MCF 10A (cell line): ENCODE results near the gene F7. TPM values are rescaled to one million over a fixed set of nuclear protein-coding genes. Genes with fewer than 3 reads are reported as not detected.

Source experiments
- BruUV-seq: library from RNA; stranded (reverse); fragments of 400-500 nt; replicated peaks from 2 replicates; lab custom pipeline; 2021; lab: Mats Ljungman, UMichigan
- CTCF ChIA-PET: fragments of 300-600 bp; sonication (Branson Sonifier 250); formaldehyde crosslinking; extraction: SDS; loops from one replicate; lab custom pipeline; 2021; ENCODE audit warnings: antibody characterized with exemption, inconsistent platforms; lab: Yijun Ruan, JAX
- POLR2A ChIA-PET: fragments of 300-600, 350-650 bp; sonication (Branson Sonifier 250); formaldehyde crosslinking; extraction: SDS; loops from one replicate; lab custom pipeline; 2020; ENCODE audit warnings: antibody characterized with exemption, inconsistent platforms; lab: Yijun Ruan, JAX
- DNase-seq: peaks from one replicate; pipeline ENCODE4 v3.0.0-alpha.2; 2018; ENCODE audit not compliant: unreplicated experiment
- H3K27ac Mint-ChIP-seq: one replicate; pipeline ENCODE4 v1.8.0; 2022; ENCODE audit warnings: mild to moderate bottlenecking, low read depth, mixed read lengths; ENCODE audit not compliant: unreplicated experiment
- H3K27me3 Mint-ChIP-seq: one replicate; pipeline ENCODE4 v1.8.0; 2022; ENCODE audit warnings: mixed read lengths; ENCODE audit not compliant: insufficient read depth, unreplicated experiment
- H3K36me3 Mint-ChIP-seq: one replicate; pipeline ENCODE4 v1.8.0; 2022; ENCODE audit warnings: mild to moderate bottlenecking, moderate library complexity, mixed read lengths; ENCODE audit not compliant: insufficient read depth, unreplicated experiment
- H3K4me1 Mint-ChIP-seq: one replicate; pipeline ENCODE4 v1.8.0; 2022; ENCODE audit warnings: mixed read lengths; ENCODE audit not compliant: insufficient read depth, unreplicated experiment
- H3K4me3 Mint-ChIP-seq: one replicate; pipeline ENCODE4 v1.8.0; 2022; ENCODE audit warnings: mild to moderate bottlenecking, moderate library complexity, mixed read lengths; ENCODE audit not compliant: unreplicated experiment
- H3K9me3 Mint-ChIP-seq: one replicate; pipeline ENCODE4 v1.8.0; 2022; ENCODE audit warnings: mixed read lengths; ENCODE audit not compliant: unreplicated experiment
- CTCF ChIP-seq: fragments of 200-600 bp; IDR thresholded peaks from one replicate; pipeline ENCODE4 v1.8.0; 2022; ENCODE audit warnings: antibody characterized with exemption, mild to moderate bottlenecking; ENCODE audit not compliant: unreplicated experiment
- intact Hi-C: fragments of 100-400 bp; cut with micrococcal nuclease; formaldehyde crosslinking; loops from 2 replicates; pipeline ENCODE4 v1.14.1; 2022
- total RNA-seq: library from RNA; stranded (reverse); gene quantifications from 2 replicates; pipeline ENCODE4 v1.2.3, GENCODE V29; 2022

F7 gene
- total RNA-seq, 1 experiment from 2014 or later: not detected

- Mint-ChIP-seq H3K36me3 (no peaks in the 10 kb centered on the region), H3K27ac (no peak overlapping the region), H3K27me3 (no peaks in the 10 kb centered on the region), H3K4me3 (no peak overlapping the region), H3K4me1 (no peaks in the 10 kb centered on the region), H3K9me3 (no peaks in the 10 kb centered on the region)
- TF ChIP-seq CTCF: no peak
- ChIA-PET POLR2A (no interaction called here), CTCF (no interaction called here)
- DNase-seq: no peak
- no TSS peak for BruUV-seq
- intact Hi-C loops: no loop called here
Measured at GRCh38 chr13:113114511-113115362, 9.1 kb downstream of the F7 start.

DNA sequence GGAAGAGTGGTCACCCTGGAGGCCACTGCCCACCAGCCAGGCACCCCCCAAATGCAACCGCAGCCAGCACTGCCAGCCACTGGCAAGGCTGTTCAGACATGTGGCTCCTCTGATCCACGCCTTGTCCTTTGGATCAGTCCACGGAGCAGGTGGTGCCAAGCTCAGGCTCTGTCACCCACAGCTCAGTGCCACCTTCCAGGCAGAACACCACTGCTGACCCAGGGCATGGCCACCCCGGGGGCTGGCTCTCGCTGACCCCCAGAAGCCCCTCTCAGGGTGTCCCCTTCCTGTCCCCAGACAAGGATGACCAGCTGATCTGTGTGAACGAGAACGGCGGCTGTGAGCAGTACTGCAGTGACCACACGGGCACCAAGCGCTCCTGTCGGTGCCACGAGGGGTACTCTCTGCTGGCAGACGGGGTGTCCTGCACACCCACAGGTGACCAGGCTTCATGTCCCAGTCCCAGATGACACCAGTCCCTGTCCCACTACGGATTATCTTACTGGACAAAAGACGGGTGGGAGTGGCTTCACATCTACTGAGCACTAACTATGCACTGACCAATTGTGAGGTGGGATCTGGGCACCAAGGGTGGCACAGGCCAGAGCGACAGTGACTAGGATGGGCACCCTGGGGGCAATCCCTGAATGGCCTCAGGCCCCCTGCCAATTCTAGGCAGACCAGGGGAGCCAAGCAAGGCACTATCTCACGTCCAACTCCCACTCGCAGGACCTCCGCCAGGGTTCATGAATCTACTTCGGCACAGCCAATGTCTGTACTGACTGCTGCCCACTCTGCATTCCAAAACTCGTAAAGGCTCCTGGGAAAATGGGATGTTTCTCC lies 10.0 kb downstream of the F7 start:
- TF ChIP-seq CTCF: no peak
- H3K27ac Mint-ChIP-seq: no peak overlapping the region
- POLR2A ChIA-PET: no interaction called here
- no peaks in the 10 kb centered on the region for H3K27me3 Mint-ChIP-seq
- DNase-seq: no peak
- intact Hi-C loops: no loop called here
- H3K9me3 Mint-ChIP-seq: no peaks in the 10 kb centered on the region
- BruUV-seq: no TSS peak
- H3K4me3 Mint-ChIP-seq: no peak overlapping the region
- H3K36me3 Mint-ChIP-seq: no peaks in the 10 kb centered on the region
- no peaks in the 10 kb centered on the region for H3K4me1 Mint-ChIP-seq
- CTCF ChIA-PET: no interaction called here

DNA sequence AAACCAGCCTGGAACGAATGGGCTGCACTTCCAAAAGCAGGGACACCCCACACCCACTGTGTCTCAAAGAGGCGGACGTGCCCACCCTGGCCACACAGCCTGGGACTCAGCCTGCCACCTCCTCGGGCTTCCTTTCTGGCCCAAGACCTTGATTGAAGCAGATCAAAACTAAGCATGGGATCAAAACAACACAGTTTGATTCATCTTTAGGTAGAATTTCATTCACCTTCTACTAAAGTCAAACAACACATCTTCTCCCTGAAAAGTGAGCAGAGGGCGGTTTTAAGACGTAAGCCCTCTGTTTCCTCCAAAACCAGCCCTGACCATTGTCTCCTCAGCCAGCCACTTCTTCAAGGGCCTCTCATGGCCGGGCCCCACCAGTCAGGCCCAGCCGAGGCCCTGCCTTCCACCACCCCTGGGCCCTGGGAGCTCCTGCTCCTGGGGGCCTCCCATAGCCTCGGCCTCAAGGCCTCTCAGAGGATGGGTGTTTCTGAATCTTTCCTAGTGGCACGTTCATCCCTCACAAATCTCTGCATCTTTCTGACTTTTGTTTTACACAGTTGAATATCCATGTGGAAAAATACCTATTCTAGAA lies 10.7 kb downstream of the F7 start:
- CTCF ChIA-PET: interaction anchor here (0.6 kb wide), 1 partner anchor 40 kb away, joined by 4 read pairs; no protein-coding TSS in a partner anchor

More for the DNA sequence above, 10.7 kb downstream of the F7 start:
- no peak overlapping the region for H3K27ac Mint-ChIP-seq
- TF ChIP-seq CTCF: no peak
- no peaks in the 10 kb centered on the region for H3K9me3 Mint-ChIP-seq
- H3K27me3 Mint-ChIP-seq: no peaks in the 10 kb centered on the region
- no peaks in the 10 kb centered on the region for H3K36me3 Mint-ChIP-seq
- POLR2A ChIA-PET: no interaction called here
- intact Hi-C loops: no loop called here
- no peaks in the 10 kb centered on the region for H3K4me1 Mint-ChIP-seq
- no TSS peak for BruUV-seq
- no peak overlapping the region for H3K4me3 Mint-ChIP-seq
- DNase-seq: no peak
